HG02642 (cell line): ENCODE data around the gene KRTAP4-1.
"Not testable (repeated sequence)": the region's sequence is repeated elsewhere in the genome, so short reads cannot be mapped to it uniquely, and the experiment has no call there.

ENCODE experiments used
- ATAC-seq: cut with Tn5 transposase; IDR thresholded peaks from one replicate; pipeline ENCODE4 v1.9.1; 2021; ENCODE audit warnings: mild to moderate bottlenecking; ENCODE audit not compliant: unreplicated experiment, poor library complexity

KRTAP4-1 gene

GRCh38 chr17:41176744-41177387 lies 7.8 kb downstream of the KRTAP4-1 start:
- ATAC-seq: no peak

DNA sequence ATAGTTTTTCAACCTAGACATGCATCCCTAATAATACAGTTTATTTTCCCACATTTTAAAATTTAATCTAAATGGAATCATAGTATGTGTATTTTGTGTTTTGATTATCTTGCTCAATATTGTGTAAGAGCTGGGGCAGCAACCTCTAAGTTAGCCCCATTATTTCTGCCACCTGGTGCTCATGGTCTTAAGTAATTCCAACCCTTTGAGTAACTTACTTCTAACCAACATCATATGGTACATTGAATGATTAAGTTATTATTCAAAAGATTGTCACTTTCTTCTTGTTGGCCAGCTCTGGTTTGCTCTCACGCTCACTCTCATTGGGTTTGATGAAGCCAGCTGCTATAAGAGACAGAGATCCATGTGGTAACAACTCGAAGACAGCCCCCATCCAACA lies 12.8 kb downstream of the KRTAP4-1 start:
- no peak for ATAC-seq

DNA sequence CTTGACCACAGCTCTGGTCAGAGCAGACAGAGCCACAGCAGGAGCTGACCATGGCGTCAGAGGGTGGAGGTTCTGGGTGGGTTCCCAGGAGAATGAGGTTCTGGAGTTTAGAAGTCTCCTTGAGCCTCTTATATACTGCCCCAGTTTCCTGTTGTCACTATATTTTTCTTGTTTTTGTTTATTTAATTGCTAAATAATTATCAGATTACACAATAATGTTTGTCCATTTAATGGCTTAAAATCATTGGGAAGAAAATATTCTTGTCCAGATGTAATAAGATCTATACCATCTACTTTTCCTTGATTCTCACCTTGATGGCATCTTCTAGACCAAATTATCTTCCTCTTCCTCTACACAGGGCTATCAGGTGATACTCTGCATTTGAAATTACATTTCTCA lies 16.6 kb downstream of the KRTAP4-1 start, which contains the start of gene KRTAP4-3:
Gene KRTAP4-3, minus strand, starts transcription at position 101 of the 400 bp plus-strand sequence. Its CDS starts 49 bp downstream, at position 52.
- ATAC-seq: no peak

GRCh38 chr17:41167561-41167960 lies 17.1 kb downstream of the KRTAP4-1 start:
- ATAC-seq: no peak

DNA sequence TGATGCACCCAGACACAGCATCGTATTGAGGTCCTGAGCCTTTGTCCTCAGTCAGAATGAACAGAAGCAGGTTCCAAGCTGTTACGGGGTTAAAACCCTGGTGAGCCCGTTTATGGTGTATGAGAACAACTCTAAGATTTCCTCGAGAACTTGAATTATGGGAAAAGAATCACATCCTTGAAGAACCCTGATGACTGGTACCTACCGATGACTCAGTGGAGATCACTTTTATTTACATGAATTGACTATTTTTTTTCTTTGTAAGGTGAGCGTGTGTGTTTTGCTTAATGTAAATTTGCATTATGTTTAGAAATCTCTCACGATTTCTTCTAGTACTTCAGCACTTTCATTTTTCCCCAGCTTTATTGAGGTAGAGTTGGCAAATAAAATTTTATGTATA lies 20.9 kb downstream of the KRTAP4-1 start:
- no peak for ATAC-seq

- ATAC-seq: no peak
Observed at GRCh38 chr17:41160648-41161047, 24.1 kb downstream of the KRTAP4-1 start, which contains the start of gene KRTAP4-4. KRTAP4-4 (minus strand) TSS chr17:41160748; CDS start chr17:41160691, 57 bp downstream.

DNA sequence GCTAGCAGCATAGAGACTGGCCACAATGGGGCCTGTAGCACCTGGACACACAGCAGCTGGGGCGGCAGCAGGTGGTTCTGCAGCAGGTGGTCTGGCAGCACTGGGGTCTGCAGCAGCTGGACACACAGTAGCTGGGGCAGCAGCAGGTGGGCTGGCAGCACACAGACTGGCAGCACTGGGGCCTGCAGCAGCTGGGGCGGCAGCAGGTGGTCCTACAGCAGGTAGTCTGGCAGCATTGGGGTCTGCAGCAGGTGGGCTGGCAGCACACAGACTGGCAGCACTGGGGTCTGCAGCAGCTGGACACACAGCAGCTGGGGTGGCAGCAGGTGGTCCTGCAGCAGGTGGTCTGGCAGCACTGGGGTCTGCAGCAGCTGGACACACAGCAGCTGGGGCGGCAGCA lies 24.5 kb downstream of the KRTAP4-1 start:
- not testable (repeated sequence) for ATAC-seq

GRCh38 chr17:41153856-41154255 lies 30.9 kb downstream of the KRTAP4-1 start:
- ATAC-seq: no peak

DNA sequence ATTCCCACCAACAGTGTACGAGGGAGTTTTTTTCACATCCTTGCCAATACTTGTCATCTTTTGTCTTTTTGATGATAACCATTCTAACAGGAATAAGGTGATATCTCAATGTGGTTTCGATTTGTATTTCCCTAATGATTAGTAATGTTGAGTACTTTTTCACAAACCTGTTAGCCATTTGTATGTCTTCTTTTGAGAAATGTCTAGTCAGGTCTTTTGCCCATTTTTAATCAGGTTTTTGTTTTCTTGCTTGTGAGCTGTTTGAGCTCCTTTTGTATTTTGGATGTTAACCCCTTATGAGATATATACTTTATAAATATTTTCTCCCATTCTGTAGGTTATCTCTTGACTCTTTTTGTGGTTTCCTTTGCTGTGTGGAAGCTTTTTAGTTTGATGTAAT lies 33.2 kb downstream of the KRTAP4-1 start:
- ATAC-seq: no peak

DNA sequence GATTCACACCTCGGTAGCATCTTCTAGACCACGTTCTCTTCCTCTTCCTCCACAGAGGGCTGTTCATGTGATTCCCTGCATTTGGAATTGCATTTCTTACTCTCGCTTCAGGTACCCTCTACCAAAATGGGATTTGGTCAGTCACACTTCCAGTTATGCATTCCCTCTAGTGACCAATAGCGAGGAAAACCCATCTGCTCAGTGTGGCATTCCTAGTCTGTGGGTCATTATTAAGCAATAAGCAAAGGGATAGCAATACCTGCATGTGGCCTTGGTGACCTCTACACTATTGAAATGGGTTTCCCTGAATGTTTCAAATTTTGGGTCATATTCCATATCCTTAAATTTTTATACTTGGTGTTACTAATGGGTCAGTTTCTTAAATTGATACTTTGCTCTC lies 34.7 kb downstream of the KRTAP4-1 start:
- ATAC-seq: no peak

GRCh38 chr17:41149652-41149985 lies 35.1 kb downstream of the KRTAP4-1 start, which contains the start of gene KRTAP4-5:
KRTAP4-5 (minus strand) TSS chr17:41149825; CDS start chr17:41149767, 58 bp downstream.
- ATAC-seq: no peak

DNA sequence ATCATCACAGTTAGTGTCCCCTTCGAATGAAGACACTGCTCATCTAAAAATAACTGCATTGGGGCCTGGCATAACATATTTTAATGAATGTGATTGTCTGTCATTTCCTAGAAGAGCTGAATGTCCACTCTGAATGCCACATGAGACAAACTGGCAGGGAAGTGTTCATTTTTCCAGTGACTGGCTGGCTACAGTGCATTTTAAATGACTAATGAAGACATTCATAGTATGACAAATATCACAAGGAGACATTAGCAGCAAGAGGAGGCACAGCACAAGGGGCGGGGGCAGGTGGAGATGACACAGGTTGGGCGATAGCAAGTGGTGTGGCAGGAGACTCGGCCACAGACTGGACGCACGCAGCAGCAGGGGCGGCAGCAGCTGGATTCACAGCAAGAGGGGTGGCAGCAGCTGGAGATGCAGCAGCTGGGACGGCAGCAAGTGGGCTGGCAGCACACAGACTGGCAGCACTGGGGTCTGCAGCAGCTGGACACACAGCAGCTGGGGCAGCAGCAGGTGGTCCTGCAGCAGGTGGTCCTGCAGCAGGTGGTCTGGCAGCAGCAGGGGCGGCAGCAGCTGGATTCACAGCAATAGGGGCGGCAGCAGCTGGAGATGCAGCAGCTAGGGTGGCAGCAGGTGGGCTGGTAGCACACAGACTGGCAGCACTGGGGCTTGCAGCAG lies 35.6 kb downstream of the KRTAP4-1 start:
- not testable (repeated sequence) for ATAC-seq

- no peak for ATAC-seq
Observed at GRCh38 chr17:41147531-41148204, 37.0 kb downstream of the KRTAP4-1 start.

DNA sequence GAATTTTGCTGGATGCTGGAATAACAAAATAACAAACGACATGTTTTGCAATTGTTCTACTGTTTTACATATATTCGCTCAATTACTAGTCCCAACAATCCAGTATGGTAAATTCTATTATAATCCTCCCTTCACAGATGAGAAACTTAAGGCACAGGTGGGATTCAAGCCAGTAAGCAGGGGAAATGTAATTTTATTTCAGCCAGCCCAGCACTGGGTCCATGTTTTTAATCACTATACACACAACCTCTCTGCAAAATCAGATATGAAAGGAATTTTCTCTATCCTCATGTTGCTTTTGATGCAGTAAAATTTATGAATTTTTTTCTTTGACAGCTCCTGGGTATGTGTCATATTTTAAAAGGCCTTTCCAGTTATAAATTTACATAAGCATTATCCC lies 39.5 kb downstream of the KRTAP4-1 start:
- no peak for ATAC-seq

DNA sequence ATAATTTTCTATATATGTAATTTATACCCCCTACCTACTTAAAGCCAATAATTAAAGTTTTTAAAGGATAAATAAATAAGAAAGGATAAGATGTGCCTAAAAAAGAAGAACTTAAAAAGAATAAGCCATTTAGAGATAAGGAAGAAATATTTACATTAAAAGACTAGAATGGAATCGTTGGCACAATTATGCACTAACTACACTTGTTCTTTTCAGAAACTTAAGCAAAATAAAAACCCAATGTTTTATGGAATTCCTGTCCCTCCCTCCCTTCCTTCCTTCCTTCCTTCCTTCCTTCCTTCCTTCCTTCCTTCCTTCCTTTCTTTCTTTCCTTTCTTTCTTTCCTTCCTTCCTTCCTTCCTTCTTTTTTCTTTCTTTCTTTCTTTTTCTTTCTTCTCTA lies 39.9 kb downstream of the KRTAP4-1 start:
- ATAC-seq: no peak

GRCh38 chr17:41141361-41141760 lies 43.4 kb downstream of the KRTAP4-1 start:
- ATAC-seq: no peak

DNA sequence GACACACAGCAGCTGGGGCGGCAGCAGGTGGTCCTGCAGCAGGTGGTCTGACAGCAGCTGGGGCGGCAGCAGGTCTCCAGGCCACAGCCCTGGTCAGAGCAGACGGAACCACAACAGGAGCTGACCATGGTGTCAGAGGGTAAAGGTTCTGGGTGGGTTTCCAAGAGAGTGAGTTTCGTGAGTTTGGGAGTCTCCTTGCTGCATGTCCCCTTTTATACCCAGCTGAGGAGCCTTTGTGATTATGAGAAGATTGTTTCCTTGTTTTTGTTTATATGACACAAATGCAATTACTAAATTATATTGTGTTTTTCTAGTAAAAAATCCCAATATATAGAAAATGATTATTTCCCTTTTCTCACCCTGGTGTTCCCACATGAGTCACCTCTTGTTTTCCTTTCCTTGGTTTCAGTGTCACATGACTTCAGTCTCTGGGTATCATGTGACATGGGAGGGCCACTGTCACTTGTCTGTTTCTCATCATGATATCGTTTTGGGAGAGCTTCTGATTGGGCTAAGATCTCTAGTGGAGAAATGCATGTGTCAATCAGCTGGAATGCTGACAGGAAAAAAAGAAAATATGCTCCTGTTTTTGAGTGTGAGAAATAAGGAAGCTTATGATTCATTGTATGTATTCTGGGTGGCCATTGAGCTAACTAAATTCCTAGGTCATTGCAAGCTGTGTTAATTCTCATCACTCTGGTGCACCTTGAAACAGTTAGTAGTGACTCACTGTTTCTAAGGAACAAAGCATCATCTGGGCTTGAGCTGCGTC lies 44.2 kb downstream of the KRTAP4-1 start, which contains the start of gene KRTAP4-6:
Gene KRTAP4-6, minus strand, starts transcription at position 185 of the 772 bp plus-strand sequence. Its CDS starts 57 bp downstream, at position 128.
- no peak for ATAC-seq

GRCh38 chr17:41139865-41140264 lies 44.8 kb downstream of the KRTAP4-1 start:
- not testable (repeated sequence) for ATAC-seq
